ENCODE results near the gene YTHDF1.
"Not testable (repeated sequence)": the region's sequence is repeated elsewhere in the genome, so short reads cannot be mapped to it uniquely, and the experiment has no call there.

Gene YTHDF1

GRCh38 chr20:63230800-63231268 lies 14.9 kb upstream of the YTHDF1 start:
- FAIRE-seq, result no peak

GRCh38 chr20:63228806-63229205 lies 12.9 kb upstream of the YTHDF1 start:
- no peak for DNase-seq (ENCODE audit: insufficient read length, low spot score)
- FAIRE-seq, result no peak

More at GRCh38 chr20:63230800-63231268, 14.9 kb upstream of the YTHDF1 start:
- no peak for DNase-seq (ENCODE audit: insufficient read length, low spot score)

- no peak for DNase-seq (ENCODE audit: insufficient read length, low spot score)
- FAIRE-seq, result no peak
Observed at GRCh38 chr20:63227260-63227659, 11.3 kb upstream of the YTHDF1 start.

GRCh38 chr20:63226042-63226943 lies 10.4 kb upstream of the YTHDF1 start:
- DNase-seq (ENCODE audit: insufficient read length, low spot score) (no peak), FAIRE-seq (no peak)

- DNase-seq (ENCODE audit: insufficient read length, low spot score) (no peak), FAIRE-seq (no peak)
Observed at GRCh38 chr20:63225082-63225454, 9.1 kb upstream of the YTHDF1 start.

- no peak for FAIRE-seq
- no peak for DNase-seq (ENCODE audit: insufficient read length, low spot score)
Observed at GRCh38 chr20:63224412-63225081, 8.6 kb upstream of the YTHDF1 start.

GRCh38 chr20:63223826-63224207 lies 7.9 kb upstream of the YTHDF1 start:
- no peak for DNase-seq (ENCODE audit: insufficient read length, low spot score)
- FAIRE-seq, result no peak

- peak; percentile 54 for DNase-seq (ENCODE audit: insufficient read length, low spot score)
- FAIRE-seq, result no peak
Observed at GRCh38 chr20:63223121-63223825, 7.3 kb upstream of the YTHDF1 start.

- no peak for FAIRE-seq
- DNase-seq (ENCODE audit: insufficient read length, low spot score), result no peak
Observed at GRCh38 chr20:63222541-63222940, 6.6 kb upstream of the YTHDF1 start.

GRCh38 chr20:63221400-63222053 lies 5.6 kb upstream of the YTHDF1 start:
- FAIRE-seq; DNase-seq (ENCODE audit: insufficient read length, low spot score): not testable (repeated sequence)

GRCh38 chr20:63220696-63221399 lies 4.9 kb upstream of the YTHDF1 start:
- no peak for FAIRE-seq
- DNase-seq (ENCODE audit: insufficient read length, low spot score), result no peak

- DNase-seq (ENCODE audit: insufficient read length, low spot score), result no peak
- no peak for FAIRE-seq
Observed at GRCh38 chr20:63219866-63220521, 4.1 kb upstream of the YTHDF1 start.

GRCh38 chr20:63219447-63219821 lies 3.5 kb upstream of the YTHDF1 start:
- DNase-seq (ENCODE audit: insufficient read length, low spot score) (no peak), FAIRE-seq (no peak)

GRCh38 chr20:63218701-63219446 lies 2.9 kb upstream of the YTHDF1 start:
- FAIRE-seq (no peak), DNase-seq (ENCODE audit: insufficient read length, low spot score) (no peak)

- FAIRE-seq (no peak), DNase-seq (ENCODE audit: insufficient read length, low spot score) (no peak)
Observed at GRCh38 chr20:63217706-63218105, 1.8 kb upstream of the YTHDF1 start.

GRCh38 chr20:63216849-63217471 lies 1.0 kb upstream of the YTHDF1 start:
- FAIRE-seq (no peak), DNase-seq (ENCODE audit: insufficient read length, low spot score) (no peak)

GRCh38 chr20:63215101-63216040 lies 560 bp downstream of the YTHDF1 start:
- FAIRE-seq (no peak), DNase-seq (ENCODE audit: insufficient read length, low spot score) (peak; percentile 51)
